ENCODE measurements around the gene CBLC. TPM values are rescaled to one million over a fixed set of nuclear protein-coding genes. Genes with fewer than 3 reads are reported as not detected.

CBLC gene
- total RNA-seq, 1 experiment from 2014 or later, result not detected

- H3K4me1 ChIP-seq (replicated peaks), result peaks cover 60% of the 10 kb centered on the region
These were observed 36.4 kb upstream of the CBLC start for GRCh38 chr19:44741258-44741731.

GRCh38 chr19:44741841-44742329, 35.8 kb upstream of the CBLC start:
- Histone ChIP-seq H3K27ac (peak overlapping the region; percentile 87), H3K4me3 (no peak overlapping the region), H3K4me1 (replicated peaks) (peaks cover 66% of the 10 kb centered on the region), H3K36me3 (no peaks in the 10 kb centered on the region), H3K27me3 (replicated peaks) (no peaks in the 10 kb centered on the region), H3K9me3 (replicated peaks) (no peaks in the 10 kb centered on the region)
- peak; percentile 97 to 99 for DNase-seq (ENCODE audit: low read depth in 1 of 2, low spot score in 2 of 2)

More at GRCh38 chr19:44741258-44741731, 36.4 kb upstream of the CBLC start:
- H3K9me3 ChIP-seq (replicated peaks), result no peaks in the 10 kb centered on the region
- no peak overlapping the region for H3K4me3 ChIP-seq
- DNase-seq (ENCODE audit: low read depth in 1 of 2, low spot score in 2 of 2), result no peak
- no peaks in the 10 kb centered on the region for H3K36me3 ChIP-seq
- no peaks in the 10 kb centered on the region for H3K27me3 ChIP-seq (replicated peaks)
- H3K27ac ChIP-seq, result peak overlapping the region; percentile 82

- DNase-seq (ENCODE audit: low read depth in 1 of 2, low spot score in 2 of 2), result peak in 1 of 2 experiments; percentile 77
These were observed 35.2 kb upstream of the CBLC start for GRCh38 chr19:44742330-44743061.

GRCh38 chr19:44744871-44745332, 32.8 kb upstream of the CBLC start:
- Histone ChIP-seq H3K27ac (peak overlapping the region; percentile 68), H3K27me3 (replicated peaks) (no peaks in the 10 kb centered on the region), H3K4me3 (no peak overlapping the region), H3K36me3 (peaks cover 4% of the 10 kb centered on the region; the same call in 1 of the 2 replicates), H3K9me3 (replicated peaks) (no peaks in the 10 kb centered on the region), H3K4me1 (replicated peaks) (peaks cover 68% of the 10 kb centered on the region)
- DNase-seq (ENCODE audit: low read depth in 1 of 2, low spot score in 2 of 2), result no peak

More at GRCh38 chr19:44742330-44743061, 35.2 kb upstream of the CBLC start:
- Histone ChIP-seq H3K4me3 (no peak overlapping the region), H3K9me3 (replicated peaks) (no peaks in the 10 kb centered on the region), H3K27me3 (replicated peaks) (no peaks in the 10 kb centered on the region), H3K27ac (peak overlapping the region; percentile 87), H3K4me1 (replicated peaks) (peaks cover 71% of the 10 kb centered on the region), H3K36me3 (no peaks in the 10 kb centered on the region)

- Histone ChIP-seq H3K36me3 (peaks cover 8% of the 10 kb centered on the region; the same call in 1 of the 2 replicates), H3K4me3 (no peak overlapping the region), H3K9me3 (replicated peaks) (no peaks in the 10 kb centered on the region), H3K27ac (peak overlapping the region; percentile 68), H3K4me1 (replicated peaks) (peaks cover 68% of the 10 kb centered on the region), H3K27me3 (replicated peaks) (no peaks in the 10 kb centered on the region)
- DNase-seq (ENCODE audit: low read depth in 1 of 2, low spot score in 2 of 2), result peak; percentile 73 to 87
These were observed 32.3 kb upstream of the CBLC start for GRCh38 chr19:44745341-44745831.

DNA sequence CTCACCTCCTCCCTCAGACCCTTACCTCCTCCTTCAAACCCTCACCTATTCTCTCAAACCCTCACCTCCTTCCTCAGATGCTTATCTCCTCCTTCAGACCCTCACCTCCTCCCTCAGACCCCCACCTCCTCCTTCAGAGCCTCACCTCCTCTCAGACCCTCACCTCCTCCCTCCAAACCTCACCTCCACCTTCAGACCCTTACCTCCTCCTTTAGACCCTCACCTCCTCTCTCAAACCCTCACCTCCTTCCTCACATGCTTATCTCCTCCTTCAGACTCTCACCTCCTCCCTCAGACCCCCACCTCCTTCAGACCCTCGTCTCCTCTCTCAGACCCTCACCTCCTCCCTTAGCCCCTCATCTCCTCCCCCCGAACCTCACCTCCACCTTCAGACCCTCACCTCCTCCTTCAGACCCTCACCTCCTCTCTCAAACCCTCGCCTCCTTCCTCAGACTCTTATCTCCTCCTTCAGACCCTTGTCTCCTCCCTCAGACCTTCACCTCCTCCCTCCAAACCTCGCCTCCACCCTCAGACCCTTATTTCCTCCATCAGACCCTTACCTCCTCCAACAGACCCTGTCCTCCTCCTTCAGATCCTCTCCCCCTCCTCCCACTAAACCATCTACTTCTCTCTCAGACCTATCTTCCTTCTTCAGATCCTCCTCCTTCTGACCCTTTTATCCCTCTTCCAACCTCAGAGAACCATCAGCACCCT, 31.6 kb upstream of the CBLC start:
- no peak overlapping the region for H3K4me3 ChIP-seq
- H3K9me3 ChIP-seq (replicated peaks), result no peaks in the 10 kb centered on the region
- peaks cover 13% of the 10 kb centered on the region for H3K36me3 ChIP-seq
- no peak for DNase-seq (ENCODE audit: low read depth in 1 of 2, low spot score in 2 of 2)
- H3K4me1 ChIP-seq (replicated peaks), result peaks cover 63% of the 10 kb centered on the region
- no peaks in the 10 kb centered on the region for H3K27me3 ChIP-seq (replicated peaks)
- H3K27ac ChIP-seq, result no peak overlapping the region

DNA sequence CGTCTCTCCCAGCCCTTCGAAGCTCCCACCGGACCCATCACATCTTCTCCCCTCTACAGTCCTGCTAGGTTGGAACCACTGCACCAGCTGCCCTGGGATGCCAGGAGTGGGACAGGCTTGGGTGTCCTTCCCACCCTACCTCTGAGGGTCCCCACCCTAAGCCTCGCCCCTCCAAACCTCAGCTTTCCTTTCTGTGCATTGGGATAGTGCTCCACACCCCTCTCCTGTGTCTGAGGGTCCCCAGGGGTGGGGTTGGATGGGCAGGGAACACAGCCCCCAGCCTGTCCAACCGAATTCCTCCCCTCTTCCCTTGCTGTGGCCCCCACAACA, 31.1 kb upstream of the CBLC start:
- H3K36me3 ChIP-seq, result peaks cover 19% of the 10 kb centered on the region
- 0 out of 2 replicates have a peak overlapping the region, but pooled peaks have one; percentile 40 for H3K27ac ChIP-seq
- H3K4me3 ChIP-seq, result no peak overlapping the region
- no peaks in the 10 kb centered on the region for H3K27me3 ChIP-seq (replicated peaks)
- peaks cover 58% of the 10 kb centered on the region for H3K4me1 ChIP-seq (replicated peaks)
- no peak for DNase-seq (ENCODE audit: low read depth in 1 of 2, low spot score in 2 of 2)
- H3K9me3 ChIP-seq (replicated peaks), result no peaks in the 10 kb centered on the region

- Histone ChIP-seq H3K27ac (peak overlapping the region; percentile 65), H3K4me1 (replicated peaks) (peaks cover 54% of the 10 kb centered on the region), H3K4me3 (peak overlapping the region; percentile 74)
These were observed 30.5 kb upstream of the CBLC start for GRCh38 chr19:44746946-44747738.

GRCh38 chr19:44747739-44748425, 29.8 kb upstream of the CBLC start:
- Histone ChIP-seq H3K9me3 (replicated peaks) (no peaks in the 10 kb centered on the region), H3K4me1 (replicated peaks) (peaks cover 52% of the 10 kb centered on the region), H3K36me3 (peaks cover 32% of the 10 kb centered on the region), H3K4me3 (peak overlapping the region; percentile 74), H3K27me3 (replicated peaks) (no peaks in the 10 kb centered on the region), H3K27ac (peak overlapping the region; percentile 65)
- peak; percentile 79 to 80 for DNase-seq (ENCODE audit: low read depth in 1 of 2, low spot score in 2 of 2)

More at GRCh38 chr19:44746946-44747738, 30.5 kb upstream of the CBLC start:
- H3K27me3 ChIP-seq (replicated peaks), result no peaks in the 10 kb centered on the region
- peak; percentile 96 to 97 for DNase-seq (ENCODE audit: low read depth in 1 of 2, low spot score in 2 of 2)
- peaks cover 24% of the 10 kb centered on the region for H3K36me3 ChIP-seq
- H3K9me3 ChIP-seq (replicated peaks), result no peaks in the 10 kb centered on the region

DNA sequence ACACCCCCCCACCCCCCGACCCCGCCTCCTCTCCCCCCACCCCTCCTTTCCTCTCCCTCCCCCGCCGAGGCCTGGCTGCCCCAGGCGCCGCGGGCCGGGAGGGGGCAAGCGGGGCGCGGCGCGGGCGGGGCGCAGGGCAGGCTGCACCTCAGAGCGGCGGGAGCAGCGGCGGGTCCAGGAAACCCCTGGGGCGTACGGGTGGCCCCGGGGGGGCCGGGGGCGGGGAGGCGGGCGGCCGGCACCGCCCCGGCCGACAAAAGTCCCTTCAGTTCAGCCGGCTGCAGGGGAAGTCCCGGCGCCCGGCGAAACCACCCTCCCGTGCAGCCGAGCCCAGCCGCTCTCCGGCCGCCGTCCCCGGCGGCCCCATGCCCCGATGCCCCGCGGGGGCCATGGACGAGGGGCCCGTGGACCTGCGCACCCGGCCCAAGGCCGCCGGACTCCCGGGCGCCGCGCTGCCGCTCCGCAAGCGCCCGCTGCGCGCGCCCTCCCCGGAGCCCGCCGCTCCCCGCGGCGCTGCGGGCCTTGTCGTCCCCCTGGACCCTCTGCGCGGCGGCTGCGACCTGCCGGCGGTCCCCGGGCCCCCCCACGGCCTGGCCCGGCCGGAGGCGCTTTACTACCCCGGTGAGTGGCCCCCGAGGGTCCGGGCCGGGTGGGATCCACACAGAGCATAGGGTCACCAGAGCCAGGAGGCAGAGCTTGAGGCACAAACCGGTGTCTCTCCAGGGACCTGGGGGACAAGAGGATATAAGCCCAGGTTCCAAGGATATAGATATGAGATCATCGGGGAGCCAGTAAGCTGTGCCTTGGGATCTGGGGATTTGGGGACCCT, 29.1 kb upstream of the CBLC start, which contains the start of gene BCL3:
Gene BCL3, plus strand, starts transcription at position 283 of the 829 bp plus-strand sequence. Its CDS starts 83 bp downstream, at position 366.
- H3K27ac ChIP-seq, result peak within 1 kb of the TSS; percentile 72
- peak within 1 kb of the TSS; percentile 74 for H3K4me3 ChIP-seq
- H3K27me3 ChIP-seq (replicated peaks), result no peaks in the 10 kb centered on the region
- H3K4me1 ChIP-seq (replicated peaks), result peaks cover 55% of the 10 kb centered on the region
- H3K9me3 ChIP-seq (replicated peaks), result no peaks in the 10 kb centered on the region
- DNase-seq (ENCODE audit: low read depth in 1 of 2, low spot score in 2 of 2), result peak; percentile 42 to 76
- H3K36me3 ChIP-seq, result peaks cover 35% of the 10 kb centered on the region

- peaks cover 61% of the 10 kb centered on the region for H3K4me1 ChIP-seq (replicated peaks)
- no peak overlapping the region for H3K27ac ChIP-seq
These were observed 28.4 kb upstream of the CBLC start for GRCh38 chr19:44749292-44749691.

GRCh38 chr19:44749994-44750393, 27.7 kb upstream of the CBLC start:
- Histone ChIP-seq H3K36me3 (peaks cover 39% of the 10 kb centered on the region), H3K9me3 (replicated peaks) (no peaks in the 10 kb centered on the region), H3K27me3 (replicated peaks) (no peaks in the 10 kb centered on the region), H3K4me3 (peak overlapping the region; percentile 74), H3K27ac (no peak overlapping the region), H3K4me1 (replicated peaks) (peaks cover 62% of the 10 kb centered on the region)
- no peak for DNase-seq (ENCODE audit: low read depth in 1 of 2, low spot score in 2 of 2)

More at GRCh38 chr19:44749292-44749691, 28.4 kb upstream of the CBLC start:
- H3K36me3 ChIP-seq, result peaks cover 35% of the 10 kb centered on the region
- peak overlapping the region; percentile 74 for H3K4me3 ChIP-seq
- DNase-seq (ENCODE audit: low read depth in 1 of 2, low spot score in 2 of 2), result no peak
- no peaks in the 10 kb centered on the region for H3K9me3 ChIP-seq (replicated peaks)
- no peaks in the 10 kb centered on the region for H3K27me3 ChIP-seq (replicated peaks)
